DOHH2 (cell line): ENCODE measurements around the gene MYO6.
"Not testable (repeated sequence)": the region's sequence is repeated elsewhere in the genome, so short reads cannot be mapped to it uniquely, and the experiment has no call there.

Experiments
- H3F3A ChIP-seq: fragments of 200-600 bp; sonication (generic), shearing (Covaris generic); 2 replicates; pipeline ENCODE4 v1.6.0; 2016; ENCODE audit warnings: antibody characterized with exemption, mild to moderate bottlenecking; ENCODE audit not compliant: control insufficient read depth, insufficient read depth
- H3K27ac ChIP-seq: fragments of 200-600 bp; sonication (generic); 2 replicates; pipeline ENCODE4 v1.5.1; 2014; ENCODE audit warnings: low read depth, mild to moderate bottlenecking, low read length, moderate library complexity
- H3K27me3 ChIP-seq: fragments of 200-600 bp; sonication (generic); 2 replicates; pipeline ENCODE4 v1.6.1; 2014; ENCODE audit warnings: mild to moderate bottlenecking, low read length, mixed read lengths; ENCODE audit not compliant: control insufficient read depth
- H3K36me3 ChIP-seq: fragments of 200-600 bp; sonication (generic); 2 replicates; pipeline ENCODE4 v1.6.1; 2014; ENCODE audit warnings: mild to moderate bottlenecking, low read length, moderate library complexity, mixed read lengths; ENCODE audit not compliant: control insufficient read depth
- H3K4me1 ChIP-seq: fragments of 200-600 bp; sonication (generic); 2 replicates; pipeline ENCODE4 v1.6.1; 2014; ENCODE audit warnings: mild to moderate bottlenecking, low read length, mixed read lengths; ENCODE audit not compliant: control insufficient read depth
- H3K4me2 ChIP-seq: fragments of 200-600 bp; sonication (generic); 2 replicates; pipeline ENCODE4 v1.6.0; 2014; ENCODE audit warnings: mild to moderate bottlenecking, low read length, moderate library complexity
- H3K4me3 ChIP-seq: fragments of 200-600 bp; sonication (generic); 2 replicates; pipeline ENCODE4 v1.5.1; 2014; ENCODE audit warnings: mild to moderate bottlenecking, low read length, mixed read lengths
- H3K79me2 ChIP-seq: fragments of 200-600 bp; sonication (generic); 2 replicates; pipeline ENCODE4 v1.6.1; 2014; ENCODE audit warnings: mild to moderate bottlenecking, low read length, mixed read lengths; ENCODE audit not compliant: control insufficient read depth
- H3K9me2 ChIP-seq: fragments of 200-600 bp; sonication (generic); replicated peaks from 2 replicates; pipeline ENCODE4 v1.6.1; 2014; ENCODE audit warnings: mild to moderate bottlenecking, low read length, mixed read lengths; ENCODE audit not compliant: control insufficient read depth
- H3K9me3 ChIP-seq: fragments of 200-600 bp; sonication (generic); 2 replicates; pipeline ENCODE4 v1.6.1; 2014; ENCODE audit warnings: antibody characterized with exemption, low read length, mixed read lengths; ENCODE audit not compliant: control insufficient read depth, insufficient read depth
- H4K20me1 ChIP-seq: fragments of 200-600 bp; sonication (generic); 2 replicates; pipeline ENCODE4 v1.6.0; 2014; ENCODE audit warnings: low read depth, mild to moderate bottlenecking, antibody characterized with exemption, low read length, moderate library complexity; ENCODE audit not compliant: control insufficient read depth, insufficient read depth
- CTCF ChIP-seq: fragments of 200-600 bp; sonication (generic); IDR thresholded peaks from one replicate; pipeline ENCODE4 v1.5.1; 2014; ENCODE audit warnings: antibody characterized with exemption, mild to moderate bottlenecking, low read depth, low read length; ENCODE audit not compliant: poor library complexity, severe bottlenecking
- EZH2phosphoT487 ChIP-seq: fragments of 200-600 bp; sonication (generic); IDR thresholded peaks from 2 replicates; pipeline ENCODE4 v1.6.1; 2017; ENCODE audit warnings: borderline replicate concordance, mild to moderate bottlenecking, antibody characterized with exemption, low read length, moderate library complexity, mixed read lengths

MYO6 gene

DNA sequence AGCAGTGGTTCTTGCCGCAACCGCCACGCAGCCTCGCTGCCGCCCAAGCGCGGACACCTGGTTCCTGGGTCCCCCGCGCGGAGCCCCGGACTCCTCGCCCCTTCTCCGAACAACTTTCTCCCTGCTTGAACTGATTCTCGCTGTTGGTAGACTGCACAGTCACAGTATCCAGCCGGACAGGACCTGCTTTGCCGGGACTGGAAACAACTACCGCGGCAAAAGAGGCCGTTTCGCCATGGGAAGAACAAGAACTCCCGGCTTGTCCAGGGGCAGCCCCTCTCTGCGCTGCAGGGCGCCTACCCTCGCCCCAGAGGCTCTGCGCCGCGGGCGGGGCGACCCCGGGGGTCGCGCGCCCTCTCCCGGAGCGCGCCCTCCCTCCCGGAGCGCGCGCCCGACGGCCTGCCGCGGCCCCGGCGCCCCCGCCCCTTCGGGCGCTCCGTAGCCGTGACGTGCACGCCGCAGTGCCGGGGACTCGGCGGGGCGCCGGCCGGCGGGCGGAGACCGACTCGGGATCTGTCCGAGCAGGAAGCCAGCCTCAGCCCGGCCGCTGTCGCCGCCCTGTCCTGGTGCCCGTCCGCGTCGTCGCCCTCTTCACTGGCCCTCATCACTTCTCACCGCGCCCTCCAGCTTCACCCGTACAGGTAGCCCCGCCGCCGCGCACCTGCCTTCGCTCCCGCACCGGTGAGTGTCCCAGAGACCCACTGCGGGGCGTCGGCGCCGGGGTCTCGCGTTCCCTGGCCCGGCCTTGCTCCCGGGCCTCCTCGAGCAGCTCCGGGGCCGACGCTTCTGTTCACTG, at the start of gene MYO6:
Gene MYO6, plus strand, starts transcription at position 497 of the 796 bp plus-strand sequence. CDS start 68,309 bp downstream, outside the sequence.
- H3K27me3 ChIP-seq, result peaks cover 8% of the 10 kb centered on the region
- H3K9me2 ChIP-seq, result no peaks in the 10 kb centered on the region
- peak within 1 kb of the TSS; percentile 86 for H3K27ac ChIP-seq
- peak within 1 kb of the TSS; percentile 91 for H3K4me3 ChIP-seq
- H3K4me1 ChIP-seq, result peaks cover 51% of the 10 kb centered on the region
- peak within 1 kb of the TSS; percentile 71 for H3K4me2 ChIP-seq
- H3K9me3 ChIP-seq, result no peaks in the 10 kb centered on the region
- TF ChIP-seq CTCF, result no peak
- TF ChIP-seq EZH2phosphoT487, result no peak
- peaks cover 17% of the 10 kb centered on the region for H3F3A ChIP-seq
- no peaks in the 10 kb centered on the region for H3K36me3 ChIP-seq
- peaks cover 4% of the 10 kb centered on the region; the same call in 1 of the 2 replicates for H3K79me2 ChIP-seq
- no peaks in the 10 kb centered on the region for H4K20me1 ChIP-seq

GRCh38 chr6:75708334-75708733, 40.7 kb upstream of the MYO6 start:
- not testable (repeated sequence) for H3K4me1 ChIP-seq, H3K27me3 ChIP-seq, H3K4me3 ChIP-seq, H3K27ac ChIP-seq, H3K4me2 ChIP-seq, H3K9me2 ChIP-seq, H3K79me2 ChIP-seq, H3F3A ChIP-seq, H3K9me3 ChIP-seq, H4K20me1 ChIP-seq
- H3K36me3 ChIP-seq, result peaks cover 36% of the 10 kb centered on the region

DNA sequence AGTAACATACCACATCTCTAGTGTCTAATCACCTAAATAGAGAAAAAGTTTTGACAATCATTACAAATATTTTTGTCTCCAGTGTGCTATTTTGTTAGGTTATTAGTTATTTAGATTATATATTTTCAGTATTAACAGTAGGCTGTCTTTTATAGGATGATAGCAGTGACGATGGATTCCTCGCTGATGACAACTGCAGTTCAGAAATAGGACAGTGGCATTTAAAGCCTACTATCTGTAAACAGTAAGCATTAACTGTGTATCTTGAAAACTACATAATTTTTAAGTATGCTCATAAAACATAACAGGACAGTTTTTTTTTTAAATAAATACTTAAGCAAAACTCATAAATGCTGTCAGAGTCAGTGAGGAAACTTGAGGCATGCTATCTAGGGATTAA, 37.9 kb upstream of the MYO6 start:
- Histone ChIP-seq H3K36me3 (peaks cover 58% of the 10 kb centered on the region), H3K79me2 (no peaks in the 10 kb centered on the region), H3K4me2 (no peak overlapping the region), H3K27ac (no peak overlapping the region), H3K4me1 (no peaks in the 10 kb centered on the region), H3K9me2 (no peaks in the 10 kb centered on the region), H3K27me3 (no peaks in the 10 kb centered on the region), H3K9me3 (no peaks in the 10 kb centered on the region), H3K4me3 (no peak overlapping the region), H4K20me1 (no peaks in the 10 kb centered on the region), H3F3A (no peaks in the 10 kb centered on the region)
- TF ChIP-seq CTCF, result no peak
- TF ChIP-seq EZH2phosphoT487, result no peak

DNA sequence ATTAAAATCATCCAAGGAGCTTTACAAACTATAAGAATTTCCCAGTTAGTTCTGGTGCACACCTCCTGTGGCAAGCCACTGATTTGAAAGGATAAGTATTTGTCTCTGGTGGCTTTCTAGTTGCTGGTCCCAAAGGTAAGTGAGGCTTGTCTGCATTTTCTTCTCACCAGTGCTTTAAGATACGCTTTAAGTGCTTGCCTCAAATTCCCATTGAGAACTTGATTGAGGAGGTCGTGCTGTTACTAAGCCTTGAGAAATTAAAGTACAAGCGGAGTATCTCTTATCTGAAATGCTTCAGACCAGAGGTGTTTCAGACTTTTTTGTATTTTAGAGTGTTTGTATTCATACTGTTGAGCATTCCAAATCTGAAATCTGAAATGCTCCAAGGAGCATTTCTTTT, 29.9 kb upstream of the MYO6 start:
- Histone ChIP-seq H3K4me3 (no peak overlapping the region), H3K4me2 (no peak overlapping the region), H3K4me1 (no peaks in the 10 kb centered on the region), H3K79me2 (no peaks in the 10 kb centered on the region), H3K9me3 (no peaks in the 10 kb centered on the region), H3K27ac (no peak overlapping the region), H3F3A (no peaks in the 10 kb centered on the region), H4K20me1 (no peaks in the 10 kb centered on the region), H3K27me3 (no peaks in the 10 kb centered on the region), H3K9me2 (no peaks in the 10 kb centered on the region), H3K36me3 (peaks cover 24% of the 10 kb centered on the region)
- TF ChIP-seq CTCF (no peak), EZH2phosphoT487 (no peak)
